Measurements from ENCODE around the gene GNL1.
"Not testable (repeated sequence)": the region's sequence is repeated elsewhere in the genome, so short reads cannot be mapped to it uniquely, and the experiment has no call there.

The GNL1 gene

DNA sequence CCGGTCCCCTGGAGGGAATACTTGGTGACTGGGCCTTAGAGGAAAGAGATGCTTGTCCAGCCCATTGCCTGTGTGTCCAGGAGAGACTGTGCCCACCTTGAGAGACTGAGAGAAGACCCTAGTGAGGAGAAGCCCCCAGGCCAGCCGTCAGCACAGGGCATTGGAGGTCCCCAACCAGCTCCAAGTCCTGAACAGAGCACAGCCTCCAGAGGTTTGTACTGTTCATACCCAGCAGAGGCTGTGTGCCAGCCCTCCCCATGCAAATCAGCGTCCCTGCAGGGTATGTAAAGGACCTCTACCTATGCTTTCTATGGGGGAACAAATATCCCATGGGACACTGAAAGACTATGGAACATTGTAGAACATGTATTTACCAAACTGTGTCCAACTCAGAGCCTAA, 58.6 kb downstream of the GNL1 start:
- ChIA-PET POLR2A (no interaction called here), CTCF (no interaction called here)
- TF ChIP-seq ZNF768 (tag by site-specific recombination; IDR thresholded peaks at IDR 0.05) (no peak), ZNF664 (tag by site-specific recombination; IDR thresholded peaks at IDR 0.05) (no peak), ZFP37 (tag by site-specific recombination; IDR thresholded peaks at IDR 0.05) (no peak), REPIN1 (tag by site-specific recombination; IDR thresholded peaks at IDR 0.05; ENCODE audit: low read depth) (no peak), ZNF549 (tag by site-specific recombination; IDR thresholded peaks at IDR 0.05) (no peak), BCL11A (tag by site-specific recombination; IDR thresholded peaks at IDR 0.05; ENCODE audit: low read depth) (no peak), ZNF211 (tag by site-specific recombination; IDR thresholded peaks at IDR 0.05; ENCODE audit: low read depth) (no peak), ZNF560 (tag by site-specific recombination; IDR thresholded peaks at IDR 0.05; ENCODE audit: borderline replicate concordance) (no peak), ZNF223 (tag by site-specific recombination; IDR thresholded peaks at IDR 0.05) (no peak), ZNF302 (tag by site-specific recombination; IDR thresholded peaks at IDR 0.05; ENCODE audit: low read depth) (no peak), ZNF140 (tag by site-specific recombination; IDR thresholded peaks at IDR 0.05) (no peak), ZNF785 (tag by site-specific recombination; IDR thresholded peaks at IDR 0.05) (no peak), ZNF324 (tag by site-specific recombination; IDR thresholded peaks at IDR 0.05) (no peak), ZNF138 (tag by site-specific recombination; IDR thresholded peaks at IDR 0.05; ENCODE audit: borderline replicate concordance) (no peak), ZNF701 (tag by site-specific recombination; IDR thresholded peaks at IDR 0.05) (no peak), ZNF114 (tag by site-specific recombination; IDR thresholded peaks at IDR 0.05) (no peak), ZNF621 (tag by site-specific recombination; IDR thresholded peaks at IDR 0.05) (no peak)
- TF ChIP-seq, protein P1, sequence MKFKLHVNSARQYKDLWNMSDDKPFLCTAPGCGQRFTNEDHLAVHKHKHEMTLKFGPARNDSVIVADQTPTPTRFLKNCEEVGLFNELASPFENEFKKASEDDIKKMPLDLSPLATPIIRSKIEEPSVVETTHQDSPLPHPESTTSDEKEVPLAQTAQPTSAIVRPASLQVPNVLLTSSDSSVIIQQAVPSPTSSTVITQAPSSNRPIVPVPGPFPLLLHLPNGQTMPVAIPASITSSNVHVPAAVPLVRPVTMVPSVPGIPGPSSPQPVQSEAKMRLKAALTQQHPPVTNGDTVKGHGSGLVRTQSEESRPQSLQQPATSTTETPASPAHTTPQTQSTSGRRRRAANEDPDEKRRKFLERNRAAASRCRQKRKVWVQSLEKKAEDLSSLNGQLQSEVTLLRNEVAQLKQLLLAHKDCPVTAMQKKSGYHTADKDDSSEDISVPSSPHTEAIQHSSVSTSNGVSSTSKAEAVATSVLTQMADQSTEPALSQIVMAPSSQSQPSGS (tag by site-specific recombination; IDR thresholded peaks at IDR 0.05; ENCODE audit: low read depth), result no peak
- TF ChIP-seq, protein P2, sequence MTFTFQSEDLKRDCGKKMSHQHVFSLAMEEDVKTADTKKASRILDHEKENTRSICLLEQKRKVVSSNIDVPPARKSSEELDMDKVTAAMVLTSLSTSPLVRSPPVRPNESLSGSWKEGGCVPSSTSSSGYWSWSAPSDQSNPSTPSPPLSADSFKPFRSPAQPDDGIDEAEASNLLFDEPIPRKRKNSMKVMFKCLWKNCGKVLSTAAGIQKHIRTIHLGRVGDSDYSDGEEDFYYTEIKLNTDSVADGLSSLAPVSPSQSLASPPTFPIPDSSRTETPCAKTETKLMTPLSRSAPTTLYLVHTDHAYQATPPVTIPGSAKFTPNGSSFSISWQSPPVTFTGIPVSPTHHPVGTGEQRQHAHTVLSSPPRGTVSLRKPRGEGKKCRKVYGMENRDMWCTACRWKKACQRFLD (tag by site-specific recombination; IDR thresholded peaks at IDR 0.05), result no peak
- TF ChIP-seq, protein P3, sequence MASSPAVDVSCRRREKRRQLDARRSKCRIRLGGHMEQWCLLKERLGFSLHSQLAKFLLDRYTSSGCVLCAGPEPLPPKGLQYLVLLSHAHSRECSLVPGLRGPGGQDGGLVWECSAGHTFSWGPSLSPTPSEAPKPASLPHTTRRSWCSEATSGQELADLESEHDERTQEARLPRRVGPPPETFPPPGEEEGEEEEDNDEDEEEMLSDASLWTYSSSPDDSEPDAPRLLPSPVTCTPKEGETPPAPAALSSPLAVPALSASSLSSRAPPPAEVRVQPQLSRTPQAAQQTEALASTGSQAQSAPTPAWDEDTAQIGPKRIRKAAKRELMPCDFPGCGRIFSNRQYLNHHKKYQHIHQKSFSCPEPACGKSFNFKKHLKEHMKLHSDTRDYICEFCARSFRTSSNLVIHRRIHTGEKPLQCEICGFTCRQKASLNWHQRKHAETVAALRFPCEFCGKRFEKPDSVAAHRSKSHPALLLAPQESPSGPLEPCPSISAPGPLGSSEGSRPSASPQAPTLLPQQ (tag by site-specific recombination; IDR thresholded peaks at IDR 0.05), result no peak

DNA sequence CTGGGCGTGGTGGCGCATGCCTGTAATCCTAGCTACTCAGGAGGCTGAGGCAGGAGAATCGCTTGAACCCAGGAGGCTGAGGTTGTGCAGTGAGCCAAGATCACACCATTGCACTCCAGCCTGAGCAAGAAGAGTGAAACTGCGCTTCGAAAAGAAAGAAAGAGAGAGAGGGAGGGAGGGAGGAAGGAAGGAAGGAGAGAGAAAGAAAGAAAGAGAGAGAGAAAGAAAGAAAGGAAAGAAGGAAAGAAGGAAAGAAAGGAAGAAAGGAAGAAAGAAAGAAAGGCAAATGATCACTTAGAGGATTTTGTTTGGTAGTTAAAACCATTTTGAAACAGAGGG, 59.1 kb downstream of the GNL1 start:
- H3K9me3 ChIP-seq (ENCODE audit: control insufficient read depth, insufficient read depth, low read depth, low read length); H3K4me1 ChIP-seq (ENCODE audit: control insufficient read depth, insufficient read depth, low read length); H3K4me3 ChIP-seq (ENCODE audit: low read depth, low read length); H3K27ac ChIP-seq (ENCODE audit: extremely low read depth, low read depth, low read length); POLR2A ChIA-PET: not testable (repeated sequence)
- H3K36me3 ChIP-seq (ENCODE audit: control insufficient read depth in 2 of 2, insufficient read depth in 1 of 2, low read length in 2 of 2), result peaks cover 9 to 20% of the 10 kb centered on the region in 2 experiments; a peak in 2 of 3 replicates
- CTCF ChIA-PET, result interaction anchor here (0.6 to 1.7 kb wide), 2 partner anchors 430 to 590 kb away, joined by 3 to 4 read pairs; no protein-coding TSS in a partner anchor
- peak; percentile 33 for TF ChIP-seq PRDM1 (tag by site-specific recombination; IDR thresholded peaks at IDR 0.05)
- peak; percentile 93 for TF ChIP-seq ZNF366 (tag by site-specific recombination; conservative IDR thresholded peaks at IDR 0.05)

More for the DNA sequence above, 58.6 kb downstream of the GNL1 start:
- Histone ChIP-seq H3K4me3 (ENCODE audit: low read depth, low read length) (no peak overlapping the region), H3K27ac (ENCODE audit: extremely low read depth, low read depth, low read length) (no peak overlapping the region), H3K4me1 (ENCODE audit: control insufficient read depth, insufficient read depth, low read length) (no peaks in the 10 kb centered on the region), H3K9me3 (ENCODE audit: control insufficient read depth, insufficient read depth, low read depth, low read length) (no peaks in the 10 kb centered on the region), H3K36me3 (ENCODE audit: control insufficient read depth in 2 of 2, insufficient read depth in 1 of 2, low read length in 2 of 2) (peaks cover 4 to 15% of the 10 kb centered on the region in 2 experiments; a peak in 2 of 3 replicates)

Measured in HEK293 (cell line).